ENCODE data around the gene FUOM.

Gene FUOM

DNA sequence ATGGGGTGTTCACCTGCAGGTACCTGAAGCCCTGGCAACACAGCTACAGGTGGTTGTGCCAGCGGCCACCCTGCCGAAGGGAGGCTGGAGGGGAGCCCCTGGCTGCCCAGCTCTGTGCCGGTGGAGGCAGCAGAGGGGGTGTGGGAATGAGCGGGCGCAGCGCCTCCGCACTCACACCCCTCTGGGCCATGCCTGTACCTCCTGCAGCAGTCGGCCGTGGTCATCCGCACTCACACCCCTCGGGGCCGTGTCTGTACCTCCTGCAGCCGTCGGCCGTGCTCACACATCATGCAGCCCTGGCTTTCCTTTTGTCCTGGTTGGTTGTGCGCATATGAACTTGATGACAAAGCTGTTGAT lies 47.4 kb downstream of the FUOM start:
- DNase-seq = no peak

DNA sequence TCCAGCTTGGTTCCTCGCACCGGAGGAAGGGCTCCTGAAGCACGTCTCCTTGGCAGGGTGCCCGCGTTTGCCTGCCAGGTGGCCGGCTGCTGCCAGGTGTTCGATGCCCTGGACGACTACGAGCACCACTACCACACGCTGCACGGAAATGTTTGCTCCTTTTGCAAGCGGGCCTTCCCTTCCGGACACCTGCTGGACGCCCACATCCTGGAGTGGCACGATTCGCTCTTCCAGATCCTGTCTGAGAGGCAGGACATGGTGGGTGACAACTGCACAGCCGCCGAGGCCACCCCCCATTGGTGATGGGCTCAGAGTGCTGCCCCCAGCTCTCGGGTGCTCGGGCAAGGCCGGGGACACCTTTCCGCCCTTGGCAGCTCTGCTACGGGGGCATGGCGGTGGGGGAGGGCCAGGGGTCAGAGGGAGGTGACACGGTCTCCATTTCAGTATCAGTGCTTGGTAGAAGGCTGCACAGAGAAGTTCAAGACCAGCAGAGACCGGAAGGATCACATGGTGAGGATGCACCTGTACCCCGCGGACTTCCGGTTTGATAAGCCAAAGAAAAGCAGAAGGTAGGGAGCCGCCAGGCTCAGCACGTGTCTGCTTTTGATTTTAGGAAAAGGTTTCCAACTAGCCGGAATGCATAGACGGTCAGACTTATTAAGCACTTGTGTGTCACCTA lies 48.0 kb downstream of the FUOM start:
- DNase-seq = no peak

DNA sequence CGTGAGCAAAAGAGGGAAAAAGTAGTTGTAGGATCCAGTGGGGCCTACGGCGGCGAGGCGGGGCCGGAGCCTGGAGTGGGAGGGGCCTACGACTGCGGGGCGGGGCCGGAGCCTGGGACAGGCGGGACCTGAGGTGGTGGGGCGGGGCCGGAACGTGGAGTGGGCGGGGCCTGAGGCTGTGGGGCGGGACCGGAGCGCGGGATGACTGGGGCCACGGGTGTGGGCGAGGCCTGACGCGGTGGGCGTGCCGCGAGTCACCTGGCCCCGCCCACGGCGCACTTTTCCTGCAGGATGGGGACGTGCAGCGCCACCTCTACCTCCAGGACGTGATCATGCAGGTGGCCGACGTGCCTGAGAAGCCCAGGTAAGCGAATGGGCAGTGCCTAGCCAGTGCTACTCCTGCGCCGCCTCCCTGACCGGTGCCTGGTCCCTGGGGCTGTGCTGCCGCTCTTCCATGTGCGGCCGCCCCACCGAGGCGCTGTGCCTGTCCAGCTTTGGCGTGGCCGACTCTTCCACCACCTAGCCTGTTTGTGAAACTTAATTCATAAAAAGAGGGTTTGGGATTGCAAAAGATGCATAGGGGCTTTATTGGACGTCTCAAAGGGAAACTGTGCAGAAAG lies 48.6 kb downstream of the FUOM start:
- DNase-seq = peak; percentile 87 to 96 (median 90)

DNA sequence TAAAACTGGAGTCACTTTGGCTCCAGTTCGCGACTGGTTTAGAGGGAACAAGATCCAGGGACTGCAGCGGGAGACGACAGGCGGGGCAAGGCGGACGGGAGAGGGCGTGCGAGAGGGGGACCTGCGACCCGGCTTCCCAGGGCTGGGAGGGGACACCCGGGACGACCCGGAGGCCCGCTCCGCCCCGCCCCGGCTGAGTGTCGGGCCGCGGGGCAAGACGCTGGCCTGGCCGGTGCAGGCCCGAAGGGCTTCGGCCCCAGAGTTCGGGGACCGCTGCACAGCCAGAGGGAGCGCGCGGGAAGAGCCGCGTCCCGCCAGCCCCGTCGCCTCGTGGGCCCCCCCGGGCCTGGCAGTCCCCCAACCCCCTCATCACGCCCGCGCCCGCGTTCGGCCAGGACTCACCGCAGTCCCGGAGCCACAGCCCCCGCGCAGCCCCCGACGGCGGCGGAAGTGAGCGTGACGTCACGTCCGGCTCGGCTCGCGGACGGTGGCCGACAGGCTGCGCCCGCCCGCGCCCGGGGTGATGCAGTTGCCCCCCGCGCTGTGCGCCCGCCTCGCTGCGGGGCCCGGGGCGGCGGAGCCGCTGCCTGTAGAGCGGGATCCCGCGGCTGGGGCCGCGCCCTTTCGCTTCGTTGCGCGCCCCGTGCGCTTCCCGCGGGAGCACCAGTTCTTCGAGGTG lies 49.3 kb downstream of the FUOM start, which contains the start of the genes TUBGCP2 and ZNF511:
TSS of gene TUBGCP2 (minus strand) at position 452 of the 679 bp plus-strand sequence. CDS start 5,931 bp downstream, outside the sequence.
TSS of gene ZNF511 (plus strand) at position 494 of the 679 bp plus-strand sequence. CDS start at position 524, 30 bp downstream.
- DNase-seq = peak; percentile 80 to 92 (median 85)

DNA sequence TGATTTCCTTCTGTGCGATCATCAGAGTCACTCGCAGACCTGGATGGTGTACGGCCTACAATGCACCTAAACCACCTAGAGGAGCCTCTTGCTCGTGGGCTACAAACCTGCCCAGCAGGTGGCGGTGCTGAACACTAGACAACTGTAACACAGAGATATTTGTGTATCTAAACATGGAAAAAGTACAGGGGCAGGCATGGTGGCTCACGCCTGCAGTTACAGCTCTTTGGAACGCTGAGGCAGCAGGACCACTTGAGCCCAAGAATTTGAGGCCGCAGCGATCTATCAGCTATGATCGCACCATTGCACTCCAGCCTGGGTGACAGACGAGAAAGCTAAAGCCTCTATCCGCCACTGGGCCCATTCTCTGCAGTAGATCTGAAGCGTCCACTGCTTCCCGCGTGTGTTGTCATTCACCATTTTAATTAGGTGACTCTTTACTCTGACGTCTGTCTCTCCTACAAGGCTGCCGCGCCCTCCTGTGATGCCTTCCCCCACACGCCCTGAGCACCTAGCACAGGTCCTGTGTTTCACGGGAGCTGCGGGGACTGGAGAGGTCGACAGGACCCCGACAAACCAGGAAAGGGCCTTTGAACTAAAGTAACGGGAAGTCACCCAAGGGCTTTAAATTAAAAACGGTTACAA lies 49.9 kb downstream of the FUOM start:
- peak; percentile 63 to 89 (median 81) for DNase-seq

DNA sequence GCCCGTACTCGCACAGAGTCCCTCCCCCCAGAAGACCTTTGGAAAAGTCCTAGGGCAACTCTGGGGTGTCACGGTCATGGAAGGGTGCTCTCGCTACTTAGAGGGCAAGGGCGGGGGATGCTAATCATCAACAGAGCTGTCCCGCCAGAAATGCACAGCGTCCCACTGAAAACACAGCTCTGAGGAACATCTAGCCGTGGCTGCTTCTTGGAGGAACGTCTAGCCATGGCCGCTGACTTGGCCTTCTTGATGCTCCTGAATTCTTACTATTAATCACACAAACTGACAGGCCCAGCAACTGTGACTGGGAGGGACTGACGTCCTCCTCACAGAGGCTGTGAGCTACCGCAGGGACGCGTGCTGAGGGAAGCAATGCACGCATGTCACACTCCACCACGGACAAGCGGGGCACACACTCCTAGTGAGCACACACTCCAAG lies 50.9 kb downstream of the FUOM start:
- DNase-seq = no peak

DNA sequence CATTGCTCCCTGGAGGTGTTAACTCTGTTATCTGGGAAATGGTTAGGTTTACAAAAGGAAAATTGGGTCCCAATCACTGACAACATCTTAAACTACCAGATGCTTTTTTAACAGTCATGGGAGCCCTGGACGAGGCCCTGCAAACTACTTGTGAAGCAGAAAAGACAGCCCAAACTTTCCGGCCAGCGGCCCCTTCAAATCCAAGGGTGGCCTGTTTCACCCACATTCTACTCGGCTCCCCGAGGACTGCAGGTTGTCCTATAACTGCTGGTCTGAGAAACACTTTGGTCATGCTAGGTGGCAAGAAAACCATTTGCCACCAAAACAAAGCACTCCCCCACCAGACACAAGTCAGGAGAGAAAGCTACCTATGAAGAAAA lies 51.7 kb downstream of the FUOM start:
- no peak for DNase-seq

Data from T-helper 2 cell (primary cell).